ENCODE data around the gene AJAP1. TPM values are rescaled to one million over a fixed set of nuclear protein-coding genes. Genes with fewer than 3 reads are reported as not detected.

Gene AJAP1
- total RNA-seq, 1 experiment from 2014 or later: not detected

DNA sequence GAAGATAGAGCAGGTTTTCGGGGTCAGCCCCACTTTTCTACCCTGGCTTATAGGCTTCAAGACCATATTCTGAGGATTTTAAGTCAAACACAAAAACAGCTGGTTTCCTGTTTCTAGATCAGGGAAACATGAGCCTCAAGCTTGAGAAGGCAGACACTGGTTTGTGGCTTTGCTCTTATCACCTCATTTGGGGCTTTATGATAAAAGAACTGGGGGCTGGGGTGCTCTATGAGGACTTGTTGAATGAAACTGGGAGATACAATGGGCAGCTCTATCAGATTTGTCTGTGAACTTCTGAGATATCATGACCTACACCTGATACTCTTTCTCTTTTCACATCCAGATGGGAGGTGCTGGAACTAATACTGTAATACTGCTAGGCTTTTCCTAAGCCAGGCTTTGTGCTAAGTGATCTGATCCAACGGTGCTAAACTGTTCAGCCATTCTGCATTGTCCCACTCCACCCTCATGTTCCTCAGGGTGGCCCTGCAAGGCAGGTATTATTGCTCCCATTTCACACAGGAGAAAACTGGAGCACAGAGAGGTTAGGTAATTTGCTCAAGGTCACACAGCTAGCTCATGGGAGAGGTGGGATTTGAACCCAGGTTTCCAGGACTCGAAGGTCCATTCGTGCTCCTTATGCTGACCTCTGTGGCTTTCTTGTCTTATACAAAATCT, 6.6 kb downstream of the AJAP1 start:
- Histone ChIP-seq H3K27me3 (ENCODE audit: control insufficient read depth, insufficient read depth, low read length) (peaks cover 4% of the 10 kb centered on the region; the same call in 1 of the 2 replicates), H3K27ac (ENCODE audit: low read length) (no peak overlapping the region), H3K9me3 (ENCODE audit: control insufficient read depth, insufficient read depth, low read depth, low read length) (no peaks in the 10 kb centered on the region), H3K4me1 (ENCODE audit: control insufficient read depth, insufficient read depth, low read length) (no peaks in the 10 kb centered on the region), H3K4me3 (ENCODE audit: low read depth in 2 of 2, low read length in 2 of 2) (no peak overlapping the region), H3K36me3 (ENCODE audit: control insufficient read depth, insufficient read depth, low read length) (no peaks in the 10 kb centered on the region)
- CTCF ChIA-PET: interaction anchor here (0.5 kb wide), 1 partner anchor 10 kb away, joined by 4 read pairs; no protein-coding TSS in a partner anchor
- POLR2A ChIA-PET: no interaction called here
- TF ChIP-seq, protein P1, sequence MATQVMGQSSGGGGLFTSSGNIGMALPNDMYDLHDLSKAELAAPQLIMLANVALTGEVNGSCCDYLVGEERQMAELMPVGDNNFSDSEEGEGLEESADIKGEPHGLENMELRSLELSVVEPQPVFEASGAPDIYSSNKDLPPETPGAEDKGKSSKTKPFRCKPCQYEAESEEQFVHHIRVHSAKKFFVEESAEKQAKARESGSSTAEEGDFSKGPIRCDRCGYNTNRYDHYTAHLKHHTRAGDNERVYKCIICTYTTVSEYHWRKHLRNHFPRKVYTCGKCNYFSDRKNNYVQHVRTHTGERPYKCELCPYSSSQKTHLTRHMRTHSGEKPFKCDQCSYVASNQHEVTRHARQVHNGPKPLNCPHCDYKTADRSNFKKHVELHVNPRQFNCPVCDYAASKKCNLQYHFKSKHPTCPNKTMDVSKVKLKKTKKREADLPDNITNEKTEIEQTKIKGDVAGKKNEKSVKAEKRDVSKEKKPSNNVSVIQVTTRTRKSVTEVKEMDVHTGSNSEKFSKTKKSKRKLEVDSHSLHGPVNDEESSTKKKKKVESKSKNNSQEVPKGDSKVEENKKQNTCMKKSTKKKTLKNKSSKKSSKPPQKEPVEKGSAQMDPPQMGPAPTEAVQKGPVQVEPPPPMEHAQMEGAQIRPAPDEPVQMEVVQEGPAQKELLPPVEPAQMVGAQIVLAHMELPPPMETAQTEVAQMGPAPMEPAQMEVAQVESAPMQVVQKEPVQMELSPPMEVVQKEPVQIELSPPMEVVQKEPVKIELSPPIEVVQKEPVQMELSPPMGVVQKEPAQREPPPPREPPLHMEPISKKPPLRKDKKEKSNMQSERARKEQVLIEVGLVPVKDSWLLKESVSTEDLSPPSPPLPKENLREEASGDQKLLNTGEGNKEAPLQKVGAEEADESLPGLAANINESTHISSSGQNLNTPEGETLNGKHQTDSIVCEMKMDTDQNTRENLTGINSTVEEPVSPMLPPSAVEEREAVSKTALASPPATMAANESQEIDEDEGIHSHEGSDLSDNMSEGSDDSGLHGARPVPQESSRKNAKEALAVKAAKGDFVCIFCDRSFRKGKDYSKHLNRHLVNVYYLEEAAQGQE (IDR thresholded peaks at IDR 0.05; ENCODE audit: insufficient read depth in 1 of 2, low read depth in 2 of 2, low read length in 1 of 2): no peak
- TF ChIP-seq, protein P2, sequence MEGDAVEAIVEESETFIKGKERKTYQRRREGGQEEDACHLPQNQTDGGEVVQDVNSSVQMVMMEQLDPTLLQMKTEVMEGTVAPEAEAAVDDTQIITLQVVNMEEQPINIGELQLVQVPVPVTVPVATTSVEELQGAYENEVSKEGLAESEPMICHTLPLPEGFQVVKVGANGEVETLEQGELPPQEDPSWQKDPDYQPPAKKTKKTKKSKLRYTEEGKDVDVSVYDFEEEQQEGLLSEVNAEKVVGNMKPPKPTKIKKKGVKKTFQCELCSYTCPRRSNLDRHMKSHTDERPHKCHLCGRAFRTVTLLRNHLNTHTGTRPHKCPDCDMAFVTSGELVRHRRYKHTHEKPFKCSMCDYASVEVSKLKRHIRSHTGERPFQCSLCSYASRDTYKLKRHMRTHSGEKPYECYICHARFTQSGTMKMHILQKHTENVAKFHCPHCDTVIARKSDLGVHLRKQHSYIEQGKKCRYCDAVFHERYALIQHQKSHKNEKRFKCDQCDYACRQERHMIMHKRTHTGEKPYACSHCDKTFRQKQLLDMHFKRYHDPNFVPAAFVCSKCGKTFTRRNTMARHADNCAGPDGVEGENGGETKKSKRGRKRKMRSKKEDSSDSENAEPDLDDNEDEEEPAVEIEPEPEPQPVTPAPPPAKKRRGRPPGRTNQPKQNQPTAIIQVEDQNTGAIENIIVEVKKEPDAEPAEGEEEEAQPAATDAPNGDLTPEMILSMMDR (IDR thresholded peaks at IDR 0.05): no peak
- no peak for TF ChIP-seq TCF7L2 (IDR thresholded peaks at IDR 0.05; ENCODE audit: low read depth, low read length)
- TF ChIP-seq SIN3A (IDR thresholded peaks at IDR 0.05; ENCODE audit: borderline replicate concordance, insufficient read depth, low read depth, low read length): no peak
- TF ChIP-seq POLR2AphosphoS5 (IDR thresholded peaks at IDR 0.05; ENCODE audit: low read depth, low read length): no peak
- ATAC-seq (no peak), DNase-seq (ENCODE audit: low read depth, low spot score) (no peak)
- intact Hi-C loops (cut with micrococcal nuclease; ENCODE audit: unreplicated experiment) (no loop called here), in situ Hi-C loops (cut with HindIII; ENCODE audit: low pct_unique_long_range_greater_than_20kb, low sequenced_read_pairs) (no loop called here)
- BruUV-seq (replicated peaks): no TSS peak

DNA sequence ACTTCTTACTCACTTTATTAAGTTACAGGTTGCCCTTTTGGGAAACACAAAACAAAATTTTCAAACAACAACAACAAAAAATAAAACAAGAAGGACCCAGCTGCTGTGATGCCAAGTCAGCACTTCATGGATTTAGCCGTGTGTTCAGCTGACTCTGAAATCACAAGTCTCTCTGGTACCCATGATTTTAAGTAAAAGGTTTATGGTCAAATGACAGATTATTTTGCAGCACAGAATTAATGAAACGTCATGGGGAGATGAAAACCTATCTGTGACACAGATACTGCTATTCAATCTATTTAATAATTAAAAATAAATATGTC, 7.1 kb downstream of the AJAP1 start:
- H3K9me3 ChIP-seq (ENCODE audit: control insufficient read depth, insufficient read depth, low read depth, low read length): no peaks in the 10 kb centered on the region
- DNase-seq (ENCODE audit: low read depth, low spot score): no peak
- intact Hi-C loops (cut with micrococcal nuclease; ENCODE audit: unreplicated experiment): no loop called here
- peaks cover 4% of the 10 kb centered on the region; the same call in 1 of the 2 replicates for H3K27me3 ChIP-seq (ENCODE audit: control insufficient read depth, insufficient read depth, low read length)
- ChIA-PET POLR2A (no interaction called here), CTCF (no interaction called here)
- BruUV-seq (replicated peaks): no TSS peak
- no peak for TF ChIP-seq TCF7L2 (IDR thresholded peaks at IDR 0.05; ENCODE audit: low read depth, low read length)
- TF ChIP-seq, protein P1 (IDR thresholded peaks at IDR 0.05; ENCODE audit: insufficient read depth in 1 of 2, low read depth in 2 of 2, low read length in 1 of 2): no peak
- no peak for TF ChIP-seq POLR2AphosphoS5 (IDR thresholded peaks at IDR 0.05; ENCODE audit: low read depth, low read length)
- TF ChIP-seq SIN3A (IDR thresholded peaks at IDR 0.05; ENCODE audit: borderline replicate concordance, insufficient read depth, low read depth, low read length): no peak
- TF ChIP-seq, protein P2 (IDR thresholded peaks at IDR 0.05): no peak
- no peak overlapping the region for H3K27ac ChIP-seq (ENCODE audit: low read length)
- no peaks in the 10 kb centered on the region for H3K4me1 ChIP-seq (ENCODE audit: control insufficient read depth, insufficient read depth, low read length)
- no peak for ATAC-seq
- no peak overlapping the region for H3K4me3 ChIP-seq (ENCODE audit: low read depth in 2 of 2, low read length in 2 of 2)
- H3K36me3 ChIP-seq (ENCODE audit: control insufficient read depth, insufficient read depth, low read length): no peaks in the 10 kb centered on the region
- in situ Hi-C loops (cut with HindIII; ENCODE audit: low pct_unique_long_range_greater_than_20kb, low sequenced_read_pairs): no loop called here

All from Panc1 (cell line).